HepG2 (cell line): ENCODE results near the gene ACP7. TPM values are rescaled to one million over a fixed set of nuclear protein-coding genes. Genes with fewer than 3 reads are reported as not detected.
"Not testable (repeated sequence)": the region's sequence is repeated elsewhere in the genome, so short reads cannot be mapped to it uniquely, and the experiment has no call there.

Source experiments
- ATAC-seq: fragments of 200-7000 bp; cut with Tn5 transposase; 3 replicates; pipeline ENCODE4 v1.9.1; 2020; ENCODE audit warnings: mild to moderate bottlenecking, moderate library complexity
- BruUV-seq: library from RNA; stranded (reverse); fragments of 400-500 nt; replicated peaks from 2 replicates; lab custom pipeline; 2021; lab: Mats Ljungman, UMichigan
- CTCF ChIA-PET: fragments of 300-600 bp; formaldehyde crosslinking; extraction: SDS; loops from one replicate; lab custom pipeline; 2021; ENCODE audit warnings: low total read pairs, inconsistent platforms, low intra/inter-chr PET ratio; lab: Yijun Ruan, JAX
- POLR2A ChIA-PET: fragments of 350-600 bp; sonication (Branson Sonifier 250); formaldehyde crosslinking; loops from one replicate; lab custom pipeline; 2020; ENCODE audit warnings: antibody characterized with exemption, inconsistent platforms; lab: Yijun Ruan, JAX
- DNase-seq: peaks from one replicate; pipeline ENCODE4 v3.0.0-alpha.2; 2015; ENCODE audit warnings: low spot score
- FAIRE-seq: peaks from 3 replicates; lab custom pipeline; 2011; peaks lifted over from hg19 to GRCh38; lab: Jason Lieb, UNC
- H2AFZ ChIP-seq: one replicate; pipeline ENCODE4 v1.6.1; 2011; ENCODE audit warnings: low read length, inconsistent platforms
- H3K27ac ChIP-seq: fragments of 300-600 bp; 3 replicates; pipeline ENCODE4 v1.8.0; 2011; ENCODE audit warnings: mixed run types, mild to moderate bottlenecking, mixed read lengths, low read length, inconsistent platforms; ENCODE audit not compliant: insufficient read depth; ENCODE audit errors: extremely low read length
- H3K27me3 ChIP-seq, 2 experiments: fragments of 200-600 bp in 1 of 2; 2 replicates in 1 of 2; 3 replicates in 1 of 2; pipeline versions ENCODE4 v1.6.0 to v1.8.0; 2011; ENCODE audit warnings: low read length in 2 of 2, mild to moderate bottlenecking in 2 of 2, moderate library complexity in 2 of 2, inconsistent platforms in 1 of 2; ENCODE audit not compliant: insufficient read depth in 2 of 2, control insufficient read depth in 1 of 2
- H3K36me3 ChIP-seq, 2 experiments: fragments of 200-600 bp in 1 of 2; replicated peaks in 1 of 2; 2 replicates in 1 of 2; 3 replicates in 1 of 2; pipeline versions ENCODE4 v1.5.1 to v1.8.0; 2011; ENCODE audit warnings: low read length in 2 of 2, inconsistent platforms in 1 of 2; ENCODE audit not compliant: insufficient read depth in 2 of 2, control insufficient read depth in 1 of 2
- H3K4me1 ChIP-seq: 2 replicates; pipeline ENCODE4 v1.5.1; 2012; ENCODE audit warnings: low read length, inconsistent platforms; ENCODE audit not compliant: insufficient read depth
- H3K4me2 ChIP-seq: 2 replicates; pipeline ENCODE4 v1.6.0; 2011; ENCODE audit warnings: low read depth, low read length, inconsistent platforms
- H3K4me3 ChIP-seq, 3 experiments: fragments of 200-600 bp in 1 of 3; sonication (generic), shearing (Covaris generic) in 1 of 3; replicated peaks in 1 of 3; 2 replicates each; pipeline ENCODE4 v1.5.1; 2011 to 2016; ENCODE audit warnings: low read length in 3 of 3, inconsistent platforms in 2 of 3, low read depth in 2 of 3, mild to moderate bottlenecking in 2 of 3, control low read depth in 1 of 3, mixed read lengths in 1 of 3; ENCODE audit not compliant: insufficient read depth in 1 of 3
- H3K79me2 ChIP-seq: one replicate; pipeline ENCODE4 v1.6.1; 2011; ENCODE audit warnings: low read length, inconsistent platforms; ENCODE audit not compliant: insufficient read depth
- H3K9ac ChIP-seq: 2 replicates; pipeline ENCODE4 v1.6.0; 2011; ENCODE audit warnings: mild to moderate bottlenecking, low read depth, low read length, inconsistent platforms; ENCODE audit not compliant: insufficient read depth
- H3K9me3 ChIP-seq: 2 replicates; pipeline ENCODE4 v1.5.1; 2012; ENCODE audit warnings: mild to moderate bottlenecking, low read length
- H4K20me1 ChIP-seq: 2 replicates; pipeline ENCODE4 v1.6.0; 2011; ENCODE audit warnings: inconsistent platforms, mild to moderate bottlenecking, low read length, moderate library complexity; ENCODE audit not compliant: insufficient read depth
- CBX5 ChIP-seq: sonication (generic); formaldehyde crosslinking; IDR thresholded peaks from 2 replicates; pipeline ENCODE4 v1.4.0; 2020; ENCODE audit warnings: missing genetic modification reagents, borderline replicate concordance
- HNRNPLL ChIP-seq: fragments of 200-400 bp; formaldehyde crosslinking; IDR thresholded peaks from 2 replicates; pipeline ENCODE4 v1.6.1; 2017; ENCODE audit warnings: mild to moderate bottlenecking, low read depth, low read length; ENCODE audit not compliant: poor library complexity, severe bottlenecking
- IRF1 ChIP-seq: sonication (generic); formaldehyde crosslinking; IDR thresholded peaks from 2 replicates; pipeline ENCODE4 v1.4.0; 2020; ENCODE audit warnings: low read depth, mild to moderate bottlenecking, missing genetic modification reagents
- KDM5B ChIP-seq: sonication (generic); formaldehyde crosslinking; IDR thresholded peaks from 2 replicates; pipeline ENCODE4 v1.4.0; 2020; ENCODE audit warnings: missing genetic modification reagents, mild to moderate bottlenecking, borderline replicate concordance
- KLF11 ChIP-seq: IDR thresholded peaks from 2 replicates; pipeline ENCODE4 v1.6.1; 2016; ENCODE audit warnings: missing compliant biosample characterization
- NR2F2 ChIP-seq: IDR thresholded peaks from 2 replicates; pipeline ENCODE4 v1.6.1; 2012; ENCODE audit warnings: low read depth, inconsistent platforms, borderline replicate concordance
- NR3C1 ChIP-seq: sonication (generic); formaldehyde crosslinking; IDR thresholded peaks from 2 replicates; pipeline ENCODE4 v1.4.0; 2020; ENCODE audit warnings: missing genetic modification reagents
- PCBP1 ChIP-seq: fragments of 200-400 bp; formaldehyde crosslinking; IDR thresholded peaks from 2 replicates; pipeline ENCODE4 v1.6.1; 2017; ENCODE audit warnings: mild to moderate bottlenecking, low read depth, low read length, borderline replicate concordance
- ZMYM3 ChIP-seq: sonication (generic); formaldehyde crosslinking; IDR thresholded peaks from 2 replicates; pipeline ENCODE4 v1.5.1; 2020; ENCODE audit warnings: mild to moderate bottlenecking, missing genetic modification reagents
- ZNF251 ChIP-seq: sonication (generic); formaldehyde crosslinking; IDR thresholded peaks from 2 replicates; pipeline ENCODE4 v1.9.0; 2021; ENCODE audit warnings: mild to moderate bottlenecking, missing genetic modification reagents
- ZNF770 ChIP-seq: sonication (generic); formaldehyde crosslinking; IDR thresholded peaks from 2 replicates; pipeline ENCODE4 v1.5.0; 2020; ENCODE audit warnings: mild to moderate bottlenecking, missing genetic modification reagents
- ZSCAN30 ChIP-seq: sonication (generic); formaldehyde crosslinking; IDR thresholded peaks from 2 replicates; pipeline ENCODE4 v1.5.0; 2020; ENCODE audit warnings: mild to moderate bottlenecking, missing genetic modification reagents
- WGBS: methylation state at CpG from one replicate; pipeline ENCODE4 v1.1.6; 2017; ENCODE audit warnings: low lambda C conversion rate; 5-methylcytosine and 5-hydroxymethylcytosine counted together
- in situ Hi-C: cut with HindIII; loops from 2 replicates; pipeline ENCODE4 v1.10.0; 2017; ENCODE audit warnings: low pct_unique_long_range_greater_than_20kb; ENCODE audit not compliant: extremely low pct_ligation_motif_present
- intact Hi-C: fragments of 100-400 bp; cut with micrococcal nuclease; formaldehyde crosslinking; loops from one replicate; pipeline ENCODE4 v1.10.0; 2022; ENCODE audit not compliant: unreplicated experiment
- polyA plus RNA-seq, 8 experiments: library from polyadenylated mRNA; depleted of rRNA in 3 of 8; stranded (reverse) in 7 of 8; unstranded in 1 of 8; fragments of >200 nt; fragmentation: Illumina TruSeq in 4 of 8; extraction: Trizol in 4 of 8; gene quantifications; 2 replicates each; pipeline versions ENCODE4 v1.2.1 to v1.2.3, GENCODE V29; 2011 to 2016; ENCODE audit warnings: low read depth in 4 of 8, missing spikeins in 1 of 8, mixed read lengths in 1 of 8; ENCODE audit not compliant: insufficient read depth in 1 of 8
- total RNA-seq, 5 experiments: library from RNA; depleted of rRNA; stranded (reverse); fragments of >200 nt; fragmentation: Illumina TruSeq; extraction: Trizol; gene quantifications; 2 replicates each; pipeline ENCODE4 v1.2.3, GENCODE V29; 2016; ENCODE audit warnings: low read depth in 1 of 5

The ACP7 gene
- total and polyA plus RNA-seq, 2 of the 13 experiments (the other 11 are each of a cell fraction or from before 2014, with no cell fraction given), result not detected

GRCh38 chr19:39143757-39144289, 59.7 kb downstream of the ACP7 start:
- H3K36me3 ChIP-seq, H3K27me3 ChIP-seq, CTCF ChIA-PET, H3K9me3 ChIP-seq, DNase-seq, intact Hi-C loops, H2AFZ ChIP-seq, BruUV-seq, FAIRE-seq, ATAC-seq, in situ Hi-C loops: not testable (repeated sequence)
- Histone ChIP-seq H3K4me1 (peaks cover 84% of the 10 kb centered on the region), H3K79me2 (peaks cover 74% of the 10 kb centered on the region), H3K4me2 (peak overlapping the region; percentile 89), H3K4me3 (peak overlapping the region in 2 of 3 experiments; percentile 52 to 67; a peak in 4 of 6 replicates), H3K9ac (peak overlapping the region; percentile 73), H3K27ac (peak overlapping the region; percentile 89), H4K20me1 (peaks cover 35% of the 10 kb centered on the region)
- POLR2A ChIA-PET, result interaction anchor here (1.1 to 3.3 kb wide), 4 partner anchors 11 to 18 kb away, joined by 3 to 35 read pairs (median 20); partner anchors contain the start of gene PAK4
- 61% methylated on average over 5 of the region's 5 CpGs for WGBS
- TF ChIP-seq ZNF770 (CRISPR knock-in tag), result peak; percentile 96
- 0 out of 2 replicates have a peak, but pooled peaks have one; percentile 23 for TF ChIP-seq ZMYM3 (CRISPR knock-in tag)

- ATAC-seq, result peak; percentile 44
- H2AFZ ChIP-seq, result no peak overlapping the region
- TF ChIP-seq CBX5 (CRISPR knock-in tag) (0 out of 2 replicates have a peak, but pooled peaks have one; percentile 22), KLF11 (CRISPR knock-in tag) (no peak), PCBP1 (no peak), NR2F2 (no peak), ZSCAN30 (CRISPR knock-in tag) (no peak), IRF1 (CRISPR knock-in tag) (no peak), KDM5B (CRISPR knock-in tag) (no peak), NR3C1 (CRISPR knock-in tag) (no peak), ZNF251 (CRISPR knock-in tag) (no peak), HNRNPLL (no peak)
Observed at GRCh38 chr19:39144290-39145071, 60.3 kb downstream of the ACP7 start.

More at GRCh38 chr19:39144290-39145071, 60.3 kb downstream of the ACP7 start:
- CTCF ChIA-PET, result no interaction called here
- H3K9me3 ChIP-seq, result no peaks in the 10 kb centered on the region
- peaks cover 77% of the 10 kb centered on the region for H3K4me1 ChIP-seq
- in situ Hi-C loops, result no loop called here
- DNase-seq (no peak), FAIRE-seq (peak; percentile 53)
- no TSS peak for BruUV-seq
- peak overlapping the region; percentile 89 for H3K4me2 ChIP-seq
- H4K20me1 ChIP-seq, result peaks cover 31% of the 10 kb centered on the region
- H3K9ac ChIP-seq, result peak overlapping the region; percentile 73
- H3K27me3 ChIP-seq, result no peaks in the 10 kb centered on the region
- H3K4me3 ChIP-seq, result peak overlapping the region; percentile 52 to 67 (median 58)
- intact Hi-C loops, result loop anchor here (1.0 kb wide), 2 partner anchors 18 to 43 kb away; no protein-coding TSS in a partner anchor
- WGBS, result 8% methylated on average over 12 of the region's 14 CpGs
- peak overlapping the region; percentile 89 for H3K27ac ChIP-seq
- POLR2A ChIA-PET, result interaction anchor here (0.9 to 3.3 kb wide), 6 partner anchors 11 to 169 kb away, joined by 3 to 35 read pairs (median 14); partner anchors contain the start of genes FBXO17 and PAK4
- H3K36me3 ChIP-seq, result peaks cover 5 to 7% of the 10 kb centered on the region in 2 experiments; a peak in 4 of 5 replicates
- peaks cover 72% of the 10 kb centered on the region for H3K79me2 ChIP-seq
